ENCODE measurements around the gene SRC.

DNA sequence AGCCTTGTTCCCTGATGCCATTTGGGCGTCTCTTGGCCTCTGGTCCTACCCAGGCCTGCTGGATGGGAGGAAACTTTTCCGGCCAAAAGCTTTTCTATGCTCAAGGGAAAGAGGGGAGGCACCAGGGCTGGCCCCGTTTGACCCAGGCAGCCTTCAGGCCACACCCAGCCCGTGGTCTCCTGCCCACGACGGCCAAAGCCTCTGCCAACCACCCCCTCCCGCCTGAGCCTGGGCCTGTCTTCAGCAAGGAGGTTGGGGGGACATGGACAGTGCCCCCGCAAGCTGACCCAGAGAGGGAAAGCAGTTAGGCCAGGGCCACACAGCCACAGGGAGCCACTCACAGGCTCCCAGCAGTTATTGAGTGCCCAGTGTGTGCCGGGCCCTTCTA lies 49.5 kb downstream of the SRC start:
- TF ChIP-seq POLR2A (IDR thresholded peaks at IDR 0.05) (no peak), POLR2AphosphoS5 (IDR thresholded peaks at IDR 0.05) (no peak)
- TF ChIP-seq, protein P1, sequence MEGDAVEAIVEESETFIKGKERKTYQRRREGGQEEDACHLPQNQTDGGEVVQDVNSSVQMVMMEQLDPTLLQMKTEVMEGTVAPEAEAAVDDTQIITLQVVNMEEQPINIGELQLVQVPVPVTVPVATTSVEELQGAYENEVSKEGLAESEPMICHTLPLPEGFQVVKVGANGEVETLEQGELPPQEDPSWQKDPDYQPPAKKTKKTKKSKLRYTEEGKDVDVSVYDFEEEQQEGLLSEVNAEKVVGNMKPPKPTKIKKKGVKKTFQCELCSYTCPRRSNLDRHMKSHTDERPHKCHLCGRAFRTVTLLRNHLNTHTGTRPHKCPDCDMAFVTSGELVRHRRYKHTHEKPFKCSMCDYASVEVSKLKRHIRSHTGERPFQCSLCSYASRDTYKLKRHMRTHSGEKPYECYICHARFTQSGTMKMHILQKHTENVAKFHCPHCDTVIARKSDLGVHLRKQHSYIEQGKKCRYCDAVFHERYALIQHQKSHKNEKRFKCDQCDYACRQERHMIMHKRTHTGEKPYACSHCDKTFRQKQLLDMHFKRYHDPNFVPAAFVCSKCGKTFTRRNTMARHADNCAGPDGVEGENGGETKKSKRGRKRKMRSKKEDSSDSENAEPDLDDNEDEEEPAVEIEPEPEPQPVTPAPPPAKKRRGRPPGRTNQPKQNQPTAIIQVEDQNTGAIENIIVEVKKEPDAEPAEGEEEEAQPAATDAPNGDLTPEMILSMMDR (IDR thresholded peaks at IDR 0.05): no peak

Measured in prostate gland (tissue), 2 donors.